IgD-negative memory B cell (primary cell): Measurements from ENCODE around the gene HIRIP3. TPM values are rescaled to one million over a fixed set of nuclear protein-coding genes. Genes with fewer than 3 reads are reported as not detected.
"Not testable (repeated sequence)": the region's sequence is repeated elsewhere in the genome, so short reads cannot be mapped to it uniquely, and the experiment has no call there.

Experiments
- H3K27ac Mint-ChIP-seq, 3 donors: one replicate each; pipeline ENCODE4 v1.8.0; 2020 to 2022; ENCODE audit warnings: mild to moderate bottlenecking in 3 of 3, mixed read lengths in 3 of 3, moderate library complexity in 1 of 3
- H3K27me3 Mint-ChIP-seq: one replicate; pipeline ENCODE4 v1.8.0; 2021; ENCODE audit warnings: mixed read lengths
- H3K36me3 Mint-ChIP-seq: one replicate; pipeline ENCODE4 v1.8.0; 2020; ENCODE audit warnings: mild to moderate bottlenecking, mixed read lengths
- H3K4me1 Mint-ChIP-seq, 3 donors: one replicate each; pipeline ENCODE4 v1.8.0; 2020 to 2022; ENCODE audit warnings: mixed read lengths in 3 of 3, mild to moderate bottlenecking in 1 of 3
- H3K4me3 Mint-ChIP-seq, 4 donors: one replicate each; pipeline ENCODE4 v1.8.0; 2020 to 2022; ENCODE audit warnings: mild to moderate bottlenecking in 4 of 4, mixed read lengths in 4 of 4, moderate library complexity in 3 of 4
- H3K9me3 Mint-ChIP-seq, 3 donors: one replicate each; pipeline ENCODE4 v1.8.0; 2020 to 2021; ENCODE audit warnings: mixed read lengths in 3 of 3, mild to moderate bottlenecking in 1 of 3
- polyA plus RNA-seq: library from polyadenylated mRNA; unstranded; fragments of 300-500 nt; fragmentation: Illumina TruSeq; gene quantifications from one replicate; pipeline ENCODE4 v1.2.3, GENCODE V29; 2021

HIRIP3 gene
- polyA plus RNA-seq, 1 donor from 2014 or later: 21.0 TPM

GRCh38 chr16:30025156-30025555 lies 29.7 kb upstream of the HIRIP3 start:
- Mint-ChIP-seq H3K4me3 (no peak overlapping the region), H3K27ac (no peak overlapping the region), H3K9me3 (no peaks in the 10 kb centered on the region), H3K4me1 (peaks cover 0 to 5% (median 4%) of the 10 kb centered on the region in 3 donors), H3K36me3 (peaks cover 1% of the 10 kb centered on the region), H3K27me3 (peaks cover 36% of the 10 kb centered on the region)

GRCh38 chr16:30024451-30024850 lies 29.0 kb upstream of the HIRIP3 start:
- Mint-ChIP-seq H3K27me3 (peaks cover 29% of the 10 kb centered on the region), H3K4me1 (peaks cover 0 to 4% (median 3%) of the 10 kb centered on the region in 3 donors), H3K4me3 (no peak overlapping the region), H3K36me3 (peaks cover 1% of the 10 kb centered on the region), H3K27ac (no peak overlapping the region), H3K9me3 (no peaks in the 10 kb centered on the region)

GRCh38 chr16:30023586-30023985 lies 28.2 kb upstream of the HIRIP3 start:
- Mint-ChIP-seq H3K4me1 (peaks cover 0 to 4% (median 3%) of the 10 kb centered on the region in 3 donors), H3K9me3 (no peaks in the 10 kb centered on the region), H3K27ac (no peak overlapping the region), H3K4me3 (no peak overlapping the region), H3K36me3 (peaks cover 1% of the 10 kb centered on the region), H3K27me3 (peaks cover 22% of the 10 kb centered on the region)

GRCh38 chr16:30022887-30023286 lies 27.5 kb upstream of the HIRIP3 start, which contains the start of gene C16orf92:
C16orf92 (plus strand) TSS chr16:30023198; CDS start chr16:30023341, 143 bp downstream.
- H3K4me3 Mint-ChIP-seq: peak within 1 kb of the TSS in 1 of 4 donors; percentile 37
- peaks cover under 1% of the 10 kb centered on the region for H3K36me3 Mint-ChIP-seq
- peaks cover 21% of the 10 kb centered on the region for H3K27me3 Mint-ChIP-seq
- H3K4me1 Mint-ChIP-seq: peaks cover 0 to 4% (median 3%) of the 10 kb centered on the region in 3 donors
- H3K9me3 Mint-ChIP-seq: no peaks in the 10 kb centered on the region
- no peak within 1 kb of the TSS for H3K27ac Mint-ChIP-seq

GRCh38 chr16:30018731-30019158 lies 23.3 kb upstream of the HIRIP3 start:
- no peak overlapping the region for H3K27ac Mint-ChIP-seq
- H3K9me3 Mint-ChIP-seq: no peaks in the 10 kb centered on the region
- no peaks in the 10 kb centered on the region for H3K36me3 Mint-ChIP-seq
- H3K27me3 Mint-ChIP-seq: peaks cover 3% of the 10 kb centered on the region
- peaks cover 0 to 4% (median 3%) of the 10 kb centered on the region in 3 donors for H3K4me1 Mint-ChIP-seq
- peak overlapping the region in 1 of 4 donors; percentile 5 for H3K4me3 Mint-ChIP-seq

- H3K4me3 Mint-ChIP-seq, H3K36me3 Mint-ChIP-seq, H3K27ac Mint-ChIP-seq, H3K9me3 Mint-ChIP-seq, H3K27me3 Mint-ChIP-seq, H3K4me1 Mint-ChIP-seq: not testable (repeated sequence)
Measured at GRCh38 chr16:30017937-30018336, 22.5 kb upstream of the HIRIP3 start.

GRCh38 chr16:30017277-30017656 lies 21.9 kb upstream of the HIRIP3 start:
- Mint-ChIP-seq H3K27me3 (peaks cover 6% of the 10 kb centered on the region), H3K27ac (no peak overlapping the region), H3K9me3 (no peaks in the 10 kb centered on the region), H3K36me3 (no peaks in the 10 kb centered on the region), H3K4me1 (peaks cover 0 to 4% (median 3%) of the 10 kb centered on the region in 3 donors), H3K4me3 (no peak overlapping the region)

- no peak overlapping the region for H3K4me3 Mint-ChIP-seq
- no peak overlapping the region for H3K27ac Mint-ChIP-seq
- H3K27me3 Mint-ChIP-seq: peaks cover 11% of the 10 kb centered on the region
- H3K36me3 Mint-ChIP-seq: no peaks in the 10 kb centered on the region
- peaks cover 0 to 5% (median 5%) of the 10 kb centered on the region in 3 donors for H3K4me1 Mint-ChIP-seq
- no peaks in the 10 kb centered on the region for H3K9me3 Mint-ChIP-seq
Measured at GRCh38 chr16:30016555-30017276, 21.3 kb upstream of the HIRIP3 start.

GRCh38 chr16:30015450-30015849 lies 20.0 kb upstream of the HIRIP3 start:
- not testable (repeated sequence) for H3K4me3 Mint-ChIP-seq, H3K36me3 Mint-ChIP-seq, H3K27ac Mint-ChIP-seq, H3K4me1 Mint-ChIP-seq, H3K9me3 Mint-ChIP-seq
- H3K27me3 Mint-ChIP-seq: peaks cover 15% of the 10 kb centered on the region

GRCh38 chr16:30012598-30012997 lies 17.2 kb upstream of the HIRIP3 start:
- Mint-ChIP-seq H3K4me3 (peak overlapping the region in 2 of 4 donors; percentile 33 to 45), H3K27me3 (peaks cover 21% of the 10 kb centered on the region)
- not testable (repeated sequence) for H3K4me1 Mint-ChIP-seq, H3K36me3 Mint-ChIP-seq, H3K27ac Mint-ChIP-seq, H3K9me3 Mint-ChIP-seq

GRCh38 chr16:30011714-30012504 lies 16.5 kb upstream of the HIRIP3 start:
- Mint-ChIP-seq H3K4me3 (peak overlapping the region; percentile 67 to 83 (median 78)), H3K9me3 (no peaks in the 10 kb centered on the region), H3K27ac (no peak overlapping the region), H3K27me3 (peaks cover 21% of the 10 kb centered on the region), H3K36me3 (no peaks in the 10 kb centered on the region), H3K4me1 (peaks cover 0 to 2% (median 2%) of the 10 kb centered on the region in 3 donors)

- Mint-ChIP-seq H3K4me3 (peak within 1 kb of the TSS; percentile 67 to 80 (median 76)), H3K27ac (no peak within 1 kb of the TSS), H3K36me3 (peaks cover 2% of the 10 kb centered on the region), H3K9me3 (no peaks in the 10 kb centered on the region), H3K27me3 (peaks cover 21% of the 10 kb centered on the region), H3K4me1 (peaks cover 0 to 2% (median 2%) of the 10 kb centered on the region in 3 donors)
Measured at GRCh38 chr16:30010844-30011713, 15.7 kb upstream of the HIRIP3 start, which contains the start of gene DOC2A. DOC2A (minus strand) TSS chr16:30011027; CDS start chr16:30010222, 805 bp downstream.

GRCh38 chr16:30009990-30010843 lies 14.8 kb upstream of the HIRIP3 start:
- no peaks in the 10 kb centered on the region for H3K9me3 Mint-ChIP-seq
- H3K4me1 Mint-ChIP-seq: peaks cover 0 to 2% (median 2%) of the 10 kb centered on the region in 3 donors
- H3K27me3 Mint-ChIP-seq: peaks cover 21% of the 10 kb centered on the region
- peaks cover 2% of the 10 kb centered on the region for H3K36me3 Mint-ChIP-seq
- H3K27ac Mint-ChIP-seq: no peak overlapping the region
- peak overlapping the region in 3 of 4 donors; percentile 65 to 77 (median 77) for H3K4me3 Mint-ChIP-seq
